Embryonic facial prominence (tissue), 1 donor: ENCODE data around the gene HLA-DPB1.

Experiments
- DNase-seq: peaks from one replicate; pipeline ENCODE4 v3.0.0-alpha.2; 2016; ENCODE audit errors: extremely low spot score

HLA-DPB1 gene

GRCh38 chr6:33136310-33136900 is 60.6 kb downstream of the HLA-DPB1 start:
- DNase-seq = no peak
